ENCODE data around the gene TAF4. TPM values are rescaled to one million over a fixed set of nuclear protein-coding genes. Genes with fewer than 3 reads are reported as not detected.
"Not testable (repeated sequence)": the region's sequence is repeated elsewhere in the genome, so short reads cannot be mapped to it uniquely, and the experiment has no call there.

The TAF4 gene
- polyA plus RNA-seq, 4 donors = 4.6 to 18.3 (median 7.9) TPM

DNA sequence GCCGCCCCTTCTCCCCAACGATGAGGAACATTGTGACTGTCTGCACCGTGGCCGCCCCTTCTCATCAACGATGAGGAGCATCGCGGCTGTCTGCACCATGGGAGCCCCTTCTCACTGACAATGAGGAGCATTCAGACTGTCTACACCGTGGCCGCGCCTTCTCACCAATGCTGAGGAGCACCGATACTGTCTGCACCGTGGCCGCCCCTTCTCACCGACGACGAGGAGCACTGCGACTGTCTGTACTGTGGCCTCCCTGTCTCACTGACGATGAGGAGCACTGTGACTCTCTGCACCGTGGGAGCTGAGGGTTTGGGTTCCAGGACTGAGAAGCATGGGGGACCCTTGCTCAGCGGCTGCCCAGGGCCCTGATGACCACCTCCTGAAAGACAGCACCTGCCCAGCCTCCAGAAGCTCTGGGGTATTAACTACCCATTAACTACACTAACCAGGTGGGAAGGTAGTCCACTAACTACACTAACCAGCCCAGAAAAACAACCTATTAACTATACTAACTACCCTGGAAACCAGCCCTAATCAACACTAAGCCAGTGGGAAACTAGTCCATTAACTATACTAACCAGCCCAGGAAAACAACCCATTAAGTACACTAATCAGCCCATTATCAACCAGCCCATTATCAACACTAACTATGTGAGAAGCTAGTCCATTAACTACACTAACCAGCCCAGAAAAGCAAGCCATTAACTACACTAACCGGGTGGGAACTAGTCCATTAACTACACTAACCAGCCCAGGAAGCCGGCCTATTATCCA is 116.9 kb downstream of the TAF4 start:
- H3K27me3 ChIP-seq (ENCODE audit: control insufficient read depth in 3 of 3, insufficient read depth in 3 of 3, low read length in 3 of 3) = no peaks in the 10 kb centered on the region
- no peak overlapping the region for H3K27ac ChIP-seq (ENCODE audit: low read depth in 1 of 3, low read length in 2 of 3)
- H3K36me3 ChIP-seq (ENCODE audit: control insufficient read depth in 3 of 3, insufficient read depth in 2 of 3, low read depth in 1 of 3, low read length in 3 of 3) = no peaks in the 10 kb centered on the region
- no peak for FAIRE-seq
- no peaks in the 10 kb centered on the region for H3K9me3 ChIP-seq (ENCODE audit: control insufficient read depth in 2 of 2, insufficient read depth in 1 of 2, low read depth in 1 of 2, low read length in 1 of 2)
- no peak for DNase-seq
- no peaks in the 10 kb centered on the region for H3K4me1 ChIP-seq (ENCODE audit: control insufficient read depth in 3 of 3, insufficient read depth in 2 of 3, low read depth in 1 of 3, low read length in 2 of 3)
- H3K4me3 ChIP-seq (ENCODE audit: low read depth in 1 of 3, low read length in 3 of 3) = no peak overlapping the region
- 86 to 89% (median 87%) methylated on average over 18 to 22 of the region's 22 CpGs for WGBS, 3 donors

GRCh38 chr20:61948056-61948455 is 117.6 kb downstream of the TAF4 start:
- not testable (repeated sequence) for FAIRE-seq; H3K4me3 ChIP-seq (ENCODE audit: low read depth in 1 of 3, low read length in 3 of 3); H3K4me1 ChIP-seq (ENCODE audit: control insufficient read depth in 3 of 3, insufficient read depth in 2 of 3, low read depth in 1 of 3, low read length in 2 of 3); DNase-seq; H3K27ac ChIP-seq (ENCODE audit: low read depth in 1 of 3, low read length in 2 of 3); H3K9me3 ChIP-seq (ENCODE audit: control insufficient read depth in 2 of 2, insufficient read depth in 1 of 2, low read depth in 1 of 2, low read length in 1 of 2); H3K27me3 ChIP-seq (ENCODE audit: control insufficient read depth in 3 of 3, insufficient read depth in 3 of 3, low read length in 3 of 3); H3K36me3 ChIP-seq (ENCODE audit: control insufficient read depth in 3 of 3, insufficient read depth in 2 of 3, low read depth in 1 of 3, low read length in 3 of 3)
- 81 to 86% (median 84%) methylated on average over 19 to 28 of the region's 28 CpGs for WGBS, 3 donors

GRCh38 chr20:61945495-61945894 is 120.2 kb downstream of the TAF4 start:
- not testable (repeated sequence) for H3K27me3 ChIP-seq (ENCODE audit: control insufficient read depth in 3 of 3, insufficient read depth in 3 of 3, low read length in 3 of 3); H3K4me3 ChIP-seq (ENCODE audit: low read depth in 1 of 3, low read length in 3 of 3); H3K36me3 ChIP-seq (ENCODE audit: control insufficient read depth in 3 of 3, insufficient read depth in 2 of 3, low read depth in 1 of 3, low read length in 3 of 3); FAIRE-seq; H3K4me1 ChIP-seq (ENCODE audit: control insufficient read depth in 3 of 3, insufficient read depth in 2 of 3, low read depth in 1 of 3, low read length in 2 of 3); DNase-seq; H3K27ac ChIP-seq (ENCODE audit: low read depth in 1 of 3, low read length in 2 of 3); H3K9me3 ChIP-seq (ENCODE audit: control insufficient read depth in 2 of 2, insufficient read depth in 1 of 2, low read depth in 1 of 2, low read length in 1 of 2)
- 73 to 74% (median 74%) methylated on average over 19 to 21 of the region's 29 CpGs for WGBS, 3 donors

DNA sequence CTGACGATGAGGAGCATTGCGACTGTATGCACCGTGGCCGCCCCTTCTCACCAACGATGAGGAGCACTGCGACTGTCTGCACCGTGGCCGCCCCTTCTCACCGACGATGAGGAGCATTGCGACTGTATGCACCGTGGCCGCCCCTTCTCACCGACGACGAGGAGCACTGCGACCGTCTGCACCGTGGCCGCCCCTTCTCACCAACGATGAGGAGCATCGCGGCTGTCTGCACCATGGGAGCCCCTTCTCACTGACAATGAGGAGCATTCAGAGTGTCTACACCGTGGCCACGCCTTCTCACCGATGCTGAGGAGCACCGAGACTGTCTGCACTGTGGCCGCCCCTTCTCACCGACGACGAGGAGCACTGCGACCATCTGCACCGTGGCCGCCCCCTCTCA is 120.7 kb downstream of the TAF4 start:
- not testable (repeated sequence) for H3K27me3 ChIP-seq (ENCODE audit: control insufficient read depth in 3 of 3, insufficient read depth in 3 of 3, low read length in 3 of 3); H3K4me3 ChIP-seq (ENCODE audit: low read depth in 1 of 3, low read length in 3 of 3); FAIRE-seq; DNase-seq; H3K4me1 ChIP-seq (ENCODE audit: control insufficient read depth in 3 of 3, insufficient read depth in 2 of 3, low read depth in 1 of 3, low read length in 2 of 3); H3K9me3 ChIP-seq (ENCODE audit: control insufficient read depth in 2 of 2, insufficient read depth in 1 of 2, low read depth in 1 of 2, low read length in 1 of 2); H3K36me3 ChIP-seq (ENCODE audit: control insufficient read depth in 3 of 3, insufficient read depth in 2 of 3, low read depth in 1 of 3, low read length in 3 of 3); H3K27ac ChIP-seq (ENCODE audit: low read depth in 1 of 3, low read length in 2 of 3)
- WGBS, 3 donors = 83 to 88% (median 87%) methylated on average over 8 to 13 of the region's 34 CpGs

GRCh38 chr20:61942526-61942925 is 123.2 kb downstream of the TAF4 start:
- H3K36me3 ChIP-seq (ENCODE audit: control insufficient read depth in 3 of 3, insufficient read depth in 2 of 3, low read depth in 1 of 3, low read length in 3 of 3) = no peaks in the 10 kb centered on the region
- FAIRE-seq (no peak), DNase-seq (no peak)
- no peak overlapping the region for H3K27ac ChIP-seq (ENCODE audit: low read depth in 1 of 3, low read length in 2 of 3)
- no peaks in the 10 kb centered on the region for H3K4me1 ChIP-seq (ENCODE audit: control insufficient read depth in 3 of 3, insufficient read depth in 2 of 3, low read depth in 1 of 3, low read length in 2 of 3)
- H3K9me3 ChIP-seq (ENCODE audit: control insufficient read depth in 2 of 2, insufficient read depth in 1 of 2, low read depth in 1 of 2, low read length in 1 of 2) = no peaks in the 10 kb centered on the region
- WGBS, 3 donors = 76 to 97% (median 90%) methylated on average over 6 to 9 of the region's 9 CpGs
- no peaks in the 10 kb centered on the region for H3K27me3 ChIP-seq (ENCODE audit: control insufficient read depth in 3 of 3, insufficient read depth in 3 of 3, low read length in 3 of 3)
- no peak overlapping the region for H3K4me3 ChIP-seq (ENCODE audit: low read depth in 1 of 3, low read length in 3 of 3)

- no peak overlapping the region for H3K27ac ChIP-seq (ENCODE audit: low read depth in 1 of 3, low read length in 2 of 3)
- H3K4me3 ChIP-seq (ENCODE audit: low read depth in 1 of 3, low read length in 3 of 3) = no peak overlapping the region
- no peaks in the 10 kb centered on the region for H3K27me3 ChIP-seq (ENCODE audit: control insufficient read depth in 3 of 3, insufficient read depth in 3 of 3, low read length in 3 of 3)
- DNase-seq = no peak
- no peak for FAIRE-seq
- H3K36me3 ChIP-seq (ENCODE audit: control insufficient read depth in 3 of 3, insufficient read depth in 2 of 3, low read depth in 1 of 3, low read length in 3 of 3) = no peaks in the 10 kb centered on the region
- 88 to 92% (median 88%) methylated on average over 15 to 16 of the region's 16 CpGs for WGBS, 3 donors
- no peaks in the 10 kb centered on the region for H3K9me3 ChIP-seq (ENCODE audit: control insufficient read depth in 2 of 2, insufficient read depth in 1 of 2, low read depth in 1 of 2, low read length in 1 of 2)
- no peaks in the 10 kb centered on the region for H3K4me1 ChIP-seq (ENCODE audit: control insufficient read depth in 3 of 3, insufficient read depth in 2 of 3, low read depth in 1 of 3, low read length in 2 of 3)
Measured at GRCh38 chr20:61941721-61942405, 123.8 kb downstream of the TAF4 start.

- Histone ChIP-seq H3K36me3 (ENCODE audit: control insufficient read depth in 3 of 3, insufficient read depth in 2 of 3, low read depth in 1 of 3, low read length in 3 of 3) (no peaks in the 10 kb centered on the region), H3K4me3 (ENCODE audit: low read depth in 1 of 3, low read length in 3 of 3) (no peak overlapping the region), H3K27me3 (ENCODE audit: control insufficient read depth in 3 of 3, insufficient read depth in 3 of 3, low read length in 3 of 3) (no peaks in the 10 kb centered on the region), H3K9me3 (ENCODE audit: control insufficient read depth in 2 of 2, insufficient read depth in 1 of 2, low read depth in 1 of 2, low read length in 1 of 2) (no peaks in the 10 kb centered on the region), H3K27ac (ENCODE audit: low read depth in 1 of 3, low read length in 2 of 3) (no peak overlapping the region), H3K4me1 (ENCODE audit: control insufficient read depth in 3 of 3, insufficient read depth in 2 of 3, low read depth in 1 of 3, low read length in 2 of 3) (no peaks in the 10 kb centered on the region)
- 79 to 80% (median 80%) methylated on average over 16 of the region's 16 CpGs for WGBS, 3 donors
- FAIRE-seq = no peak
- no peak for DNase-seq
Measured at GRCh38 chr20:61940976-61941720, 124.5 kb downstream of the TAF4 start.

GRCh38 chr20:61940491-61940890 is 125.2 kb downstream of the TAF4 start:
- Histone ChIP-seq H3K27me3 (ENCODE audit: control insufficient read depth in 3 of 3, insufficient read depth in 3 of 3, low read length in 3 of 3) (no peaks in the 10 kb centered on the region), H3K36me3 (ENCODE audit: control insufficient read depth in 3 of 3, insufficient read depth in 2 of 3, low read depth in 1 of 3, low read length in 3 of 3) (no peaks in the 10 kb centered on the region), H3K27ac (ENCODE audit: low read depth in 1 of 3, low read length in 2 of 3) (no peak overlapping the region), H3K4me3 (ENCODE audit: low read depth in 1 of 3, low read length in 3 of 3) (no peak overlapping the region), H3K9me3 (ENCODE audit: control insufficient read depth in 2 of 2, insufficient read depth in 1 of 2, low read depth in 1 of 2, low read length in 1 of 2) (no peaks in the 10 kb centered on the region), H3K4me1 (ENCODE audit: control insufficient read depth in 3 of 3, insufficient read depth in 2 of 3, low read depth in 1 of 3, low read length in 2 of 3) (no peaks in the 10 kb centered on the region)
- DNase-seq (no peak), FAIRE-seq (no peak)
- WGBS, 3 donors = 87 to 91% (median 90%) methylated on average over 17 of the region's 17 CpGs

All from small intestine (tissue), 7 donors.